Fibroblast of pulmonary artery (primary cell): ENCODE data around the gene PSMB4.
"Not testable (repeated sequence)": the region's sequence is repeated elsewhere in the genome, so short reads cannot be mapped to it uniquely, and the experiment has no call there.

Source experiments
- DNase-seq: peaks from one replicate; pipeline ENCODE4 v3.0.0-alpha.2; 2010; ENCODE audit warnings: low read depth
- H3K4me3 ChIP-seq: replicated peaks from 2 replicates; pipeline ENCODE4 v1.5.1; 2011; ENCODE audit warnings: low read depth, mild to moderate bottlenecking, control low read depth, low read length, moderate library complexity
- CTCF ChIP-seq: IDR thresholded peaks from 2 replicates; pipeline ENCODE4 v1.5.1; 2011; ENCODE audit warnings: mild to moderate bottlenecking, control low read depth, low read length, inconsistent platforms; ENCODE audit errors: missing control alignments

The PSMB4 gene

GRCh38 chr1:151393583-151393982 lies 5.8 kb upstream of the PSMB4 start:
- H3K4me3 ChIP-seq, result no peak overlapping the region
- no peak for TF ChIP-seq CTCF

GRCh38 chr1:151396265-151396664 lies 3.1 kb upstream of the PSMB4 start:
- DNase-seq, H3K4me3 ChIP-seq: not testable (repeated sequence)

More at GRCh38 chr1:151393583-151393982, 5.8 kb upstream of the PSMB4 start:
- DNase-seq, result no peak

- DNase-seq, result peak; percentile 11
- no peak overlapping the region for H3K4me3 ChIP-seq
- TF ChIP-seq CTCF, result no peak
Observed at GRCh38 chr1:151401125-151401788, 1.9 kb downstream of the PSMB4 start.

- DNase-seq, result no peak
- TF ChIP-seq CTCF, result no peak
- no peak overlapping the region for H3K4me3 ChIP-seq
Observed at GRCh38 chr1:151401860-151402259, 2.5 kb downstream of the PSMB4 start.

GRCh38 chr1:151402764-151403163 lies 3.4 kb downstream of the PSMB4 start:
- no peak for DNase-seq
- no peak for TF ChIP-seq CTCF
- H3K4me3 ChIP-seq, result no peak overlapping the region

GRCh38 chr1:151403612-151404011 lies 4.2 kb downstream of the PSMB4 start:
- H3K4me3 ChIP-seq, result no peak overlapping the region
- DNase-seq, result no peak
- TF ChIP-seq CTCF, result no peak

- no peak for TF ChIP-seq CTCF
- H3K4me3 ChIP-seq, result no peak overlapping the region
- no peak for DNase-seq
Observed at GRCh38 chr1:151405187-151405951, 6.0 kb downstream of the PSMB4 start.
